Posterior vena cava (tissue), 2 donors: Measurements from ENCODE around the gene ATRNL1. TPM values are rescaled to one million over a fixed set of nuclear protein-coding genes. Genes with fewer than 3 reads are reported as not detected.
"Not testable (repeated sequence)": the region's sequence is repeated elsewhere in the genome, so short reads cannot be mapped to it uniquely, and the experiment has no call there.

Experiments used
- DNase-seq: peaks from one replicate; pipeline ENCODE4 v3.0.0-alpha.2; 2020; ENCODE audit warnings: low spot score
- intact Hi-C, 2 donors: fragments of 100-400 bp; cut with DNase I; formaldehyde crosslinking; loops; one replicate each; pipeline versions ENCODE4 v1.14.1 to v1.14.2; 2022 to 2023
- total RNA-seq, 2 donors: library from RNA; stranded (reverse); fragmentation: NEBNext Ultra II Directional; extraction: Animal tissue kit (Norgen Biotek cat#: 25700); gene quantifications; one replicate each; pipeline ENCODE4 v1.2.1, GENCODE V29; 2021
- donor health status: DM: yes; HTN: yes; CAD: no.
- donor health status: DM: yes; HTN: yes; CAD: no.

The ATRNL1 gene
- total RNA-seq, 2 donors from 2014 or later = 0.32 to 1.4 TPM

DNA sequence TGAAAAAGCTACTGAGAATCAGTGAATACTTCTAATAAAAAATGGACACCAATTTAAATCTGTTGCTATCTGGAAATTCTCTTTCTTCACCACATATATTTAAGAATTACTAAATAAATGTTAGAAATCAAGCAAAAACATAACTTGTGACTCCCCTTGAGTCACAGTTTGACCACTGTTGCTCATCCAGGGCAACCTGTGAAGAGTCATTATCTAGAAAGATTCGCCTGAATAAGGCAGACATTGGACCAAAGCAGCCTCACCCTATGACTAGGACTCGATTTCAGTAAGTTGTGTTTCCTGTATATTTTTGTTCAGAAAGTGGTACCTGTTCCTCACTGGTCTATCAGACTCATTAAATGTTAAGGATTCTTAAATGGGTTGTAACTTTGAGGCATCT, 572.4 kb downstream of the ATRNL1 start:
- intact Hi-C loops = no loop called here

DNA sequence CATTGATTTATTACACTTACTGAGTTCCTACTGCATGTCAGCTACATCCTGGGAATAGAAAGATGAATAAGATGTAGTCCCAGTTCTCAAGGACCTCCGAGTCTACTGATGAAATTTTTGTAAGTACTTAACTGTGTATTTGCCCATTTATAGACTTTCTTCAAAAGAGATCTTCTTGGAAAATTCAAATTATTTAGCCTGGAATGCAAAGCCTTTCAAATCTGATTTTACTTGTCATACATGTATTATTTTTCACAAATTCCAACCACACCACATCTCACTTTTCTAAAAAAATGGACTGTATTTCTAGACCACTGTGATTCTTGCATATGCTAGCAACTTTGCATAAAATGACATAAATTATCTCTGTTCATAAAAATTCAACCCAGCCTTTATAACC, 581.3 kb downstream of the ATRNL1 start:
- intact Hi-C loops = no loop called here

More for the DNA sequence above, 572.4 kb downstream of the ATRNL1 start:
- no peak for DNase-seq

DNA sequence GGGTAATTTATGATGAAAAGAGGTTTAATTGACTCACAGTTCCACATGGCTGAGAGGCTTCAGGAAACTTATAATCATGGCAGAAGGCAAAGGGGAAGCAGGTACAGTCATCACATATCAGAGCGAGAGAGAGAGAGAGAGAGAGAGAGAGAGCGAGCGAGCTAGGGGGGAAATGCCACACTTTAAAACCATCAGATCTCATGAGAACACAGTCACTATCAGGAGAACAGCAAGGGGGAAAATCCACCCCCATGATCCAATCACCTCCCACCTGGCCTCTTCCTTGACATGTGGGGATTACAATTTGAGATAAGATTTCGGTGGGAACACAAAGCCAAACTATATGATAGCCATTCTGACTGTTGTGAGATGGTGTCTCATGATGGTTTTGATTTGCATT, 603.6 kb downstream of the ATRNL1 start:
- intact Hi-C loops = no loop called here
- DNase-seq = no peak

More for the DNA sequence above, 581.3 kb downstream of the ATRNL1 start:
- no peak for DNase-seq

DNA sequence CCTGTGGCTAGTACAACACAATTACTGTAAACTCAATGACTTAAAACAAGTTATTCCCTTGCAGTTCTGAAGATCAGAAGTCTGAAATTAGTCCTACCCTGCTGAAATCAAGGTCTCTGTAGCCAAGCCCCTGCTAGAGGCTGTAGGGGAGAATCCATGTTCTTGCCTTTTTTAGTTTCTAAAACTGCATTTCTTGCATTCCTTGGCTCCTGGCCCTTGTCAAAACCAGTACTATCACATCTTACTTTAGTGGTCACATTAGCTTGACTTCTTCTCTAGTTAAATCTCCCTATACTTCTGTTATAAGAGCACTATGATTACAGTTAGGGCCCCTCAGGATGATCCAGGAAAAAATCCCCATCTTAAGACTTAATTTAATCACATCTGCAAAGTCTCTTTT, 612.9 kb downstream of the ATRNL1 start:
- no peak for DNase-seq
- intact Hi-C loops = no loop called here

DNA sequence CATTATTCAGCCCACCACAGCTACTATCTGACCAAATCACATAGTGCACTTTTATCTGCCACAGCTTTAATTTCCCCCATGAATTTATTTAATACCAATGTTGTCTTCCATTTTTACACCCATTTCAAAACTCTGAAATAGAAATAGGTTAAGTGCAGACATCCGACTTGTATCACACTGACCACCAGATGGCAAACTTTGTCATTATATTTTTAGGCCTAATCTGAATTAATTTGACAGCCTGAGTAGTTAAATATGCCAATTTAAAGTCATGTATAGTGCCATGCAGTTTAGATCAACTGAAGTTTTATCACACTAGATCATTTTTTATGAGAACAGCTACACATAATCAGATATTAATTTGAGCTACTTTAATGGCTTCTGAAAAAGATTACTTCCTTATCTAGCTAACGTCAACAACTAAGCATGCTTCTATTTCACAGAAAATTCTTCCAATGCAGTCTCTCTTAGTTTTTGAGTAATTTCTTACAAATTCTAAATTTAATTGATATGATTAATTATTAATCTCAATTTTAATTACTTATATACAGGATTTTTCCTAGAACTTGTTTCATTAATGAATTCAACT, 613.4 kb downstream of the ATRNL1 start:
- intact Hi-C loops = no loop called here
- DNase-seq = no peak

DNA sequence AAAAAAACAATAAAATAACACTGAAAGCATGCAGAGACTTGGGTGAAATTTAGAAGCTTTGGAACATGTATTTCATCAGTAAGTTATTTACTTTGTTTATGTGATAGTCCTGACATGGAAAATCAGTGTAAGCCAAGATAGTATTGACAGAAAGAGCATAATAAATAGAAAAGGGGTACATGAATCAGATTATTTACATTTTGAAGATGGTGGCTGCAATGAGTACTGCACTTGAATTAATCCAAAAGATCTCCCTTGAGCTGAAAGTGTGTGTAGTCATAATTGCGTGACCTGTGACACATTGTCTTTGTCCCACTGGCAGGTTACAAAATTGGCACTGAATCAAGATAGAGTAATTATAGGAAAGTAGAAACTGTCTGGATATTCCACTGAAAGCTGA, 617.0 kb downstream of the ATRNL1 start:
- no peak for DNase-seq
- intact Hi-C loops = loop anchor here in 1 of 2 donors (10.0 kb wide), 1 partner anchor 575 kb away; no protein-coding TSS in a partner anchor

DNA sequence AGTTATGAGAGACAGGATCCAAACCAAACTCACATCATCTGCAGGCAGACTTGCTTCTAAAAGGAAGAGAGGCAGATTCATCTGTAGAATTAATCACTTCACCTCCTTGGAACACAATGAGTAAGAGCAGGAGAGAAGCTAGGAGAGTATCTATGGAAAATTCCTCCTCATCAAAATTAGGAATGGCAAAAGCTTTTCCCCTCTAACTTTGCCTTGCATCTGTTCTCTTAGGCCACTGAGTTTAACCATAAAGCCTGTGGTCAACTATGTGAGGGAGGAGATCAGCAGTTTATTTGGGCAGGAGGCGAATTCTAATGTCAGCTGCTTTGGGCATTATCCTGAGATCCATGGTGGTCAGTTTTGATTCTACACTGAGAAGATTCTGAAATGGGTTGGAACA, 618.1 kb downstream of the ATRNL1 start:
- intact Hi-C loops = loop anchor here in 1 of 2 donors (10.0 kb wide), 1 partner anchor 573 kb away; no protein-coding TSS in a partner anchor
- no peak for DNase-seq

DNA sequence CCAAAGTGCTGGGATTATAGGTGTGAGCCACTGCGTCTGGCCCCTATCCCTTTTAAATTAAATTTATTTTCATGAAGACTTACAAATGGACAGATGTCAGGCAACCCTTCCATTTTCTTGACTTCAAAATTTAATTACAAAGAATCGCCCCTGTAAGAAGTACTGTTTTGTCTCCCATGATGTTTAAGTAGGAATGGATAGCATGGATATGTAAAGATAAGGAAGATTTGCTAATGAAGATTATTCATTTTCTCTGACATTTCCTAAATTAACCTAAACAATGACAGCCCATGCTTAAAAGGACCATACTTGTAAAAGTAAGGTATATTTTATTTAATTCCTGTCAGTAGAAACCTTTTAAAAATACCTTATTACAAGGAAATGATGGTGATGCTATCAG, 627.0 kb downstream of the ATRNL1 start:
- no peak for DNase-seq
- intact Hi-C loops = no loop called here

DNA sequence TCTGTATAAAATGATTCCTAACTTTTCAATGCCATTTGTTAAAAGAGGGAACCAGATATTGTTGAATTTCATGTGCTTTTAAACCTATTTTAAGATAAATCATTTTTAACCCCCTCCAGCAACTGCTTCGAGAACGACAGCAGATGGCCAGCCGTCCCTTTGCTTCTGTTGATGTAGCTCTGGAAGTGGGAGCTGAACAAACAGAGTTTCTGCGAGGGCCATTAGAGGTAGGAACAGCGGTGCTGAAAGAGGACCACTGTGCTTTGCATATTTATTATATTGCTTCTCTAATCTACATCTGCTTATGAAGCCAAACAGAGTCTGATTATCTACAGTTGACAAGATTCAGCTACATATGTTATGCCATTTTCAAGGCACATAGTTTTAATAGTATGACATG, 634.0 kb downstream of the ATRNL1 start:
- intact Hi-C loops = no loop called here
- DNase-seq = no peak

DNA sequence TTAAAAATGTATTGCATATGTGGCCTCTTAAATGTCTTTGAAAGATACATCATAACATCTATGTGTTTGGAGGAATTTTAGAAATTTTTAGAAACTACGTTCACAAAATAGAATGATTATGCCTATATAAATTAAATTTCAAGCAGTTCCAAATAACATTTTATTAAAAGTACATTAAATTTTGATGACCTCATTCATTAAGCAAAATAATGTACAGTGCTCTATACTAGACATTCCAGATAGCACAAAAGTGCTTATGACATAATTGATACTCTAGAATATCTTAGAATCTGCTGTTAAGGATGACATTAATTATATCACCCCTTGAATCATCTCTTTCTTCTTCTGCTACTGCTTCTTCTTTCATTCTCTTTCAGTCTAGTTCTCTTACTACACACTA, 650.9 kb downstream of the ATRNL1 start:
- intact Hi-C loops = no loop called here
- DNase-seq = no peak

DNA sequence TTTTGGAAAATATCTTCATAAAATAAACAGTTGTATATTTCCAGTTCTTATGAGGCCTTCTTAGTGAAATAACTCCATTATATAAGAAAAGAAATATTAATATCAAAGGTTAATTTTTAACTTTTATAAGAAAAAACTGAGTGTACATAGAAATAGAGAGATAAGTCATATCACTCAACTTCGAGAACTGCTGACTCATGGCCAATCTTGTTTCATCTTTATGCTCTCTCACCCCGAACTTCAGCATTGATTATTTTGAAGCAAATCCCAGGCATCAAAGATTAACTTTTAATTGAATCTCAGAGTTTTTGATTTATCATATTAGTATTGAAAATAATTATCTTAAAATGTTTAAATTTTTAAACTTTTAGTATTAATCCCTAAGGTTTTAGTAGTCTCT, 652.8 kb downstream of the ATRNL1 start:
- no peak for DNase-seq
- intact Hi-C loops = no loop called here

DNA sequence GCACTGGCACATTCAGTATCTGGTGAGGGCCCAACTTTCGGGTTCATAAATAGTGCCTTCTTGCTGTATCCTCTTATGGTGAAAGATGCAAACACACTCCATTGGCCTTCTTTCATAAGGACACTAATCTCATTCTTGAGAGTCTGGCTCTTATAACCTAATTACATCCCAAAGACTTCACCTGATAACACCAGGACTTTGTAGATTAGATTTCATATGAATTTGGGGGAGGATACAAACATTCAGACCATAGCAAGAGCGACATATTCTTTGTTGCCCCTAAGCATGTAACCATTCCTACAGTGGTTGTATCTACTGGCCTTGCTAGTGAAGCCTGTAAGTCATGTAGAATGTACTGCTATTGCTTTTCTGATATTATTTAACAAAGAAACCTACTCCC, 654.6 kb downstream of the ATRNL1 start:
- no peak for DNase-seq
- intact Hi-C loops = no loop called here

DNA sequence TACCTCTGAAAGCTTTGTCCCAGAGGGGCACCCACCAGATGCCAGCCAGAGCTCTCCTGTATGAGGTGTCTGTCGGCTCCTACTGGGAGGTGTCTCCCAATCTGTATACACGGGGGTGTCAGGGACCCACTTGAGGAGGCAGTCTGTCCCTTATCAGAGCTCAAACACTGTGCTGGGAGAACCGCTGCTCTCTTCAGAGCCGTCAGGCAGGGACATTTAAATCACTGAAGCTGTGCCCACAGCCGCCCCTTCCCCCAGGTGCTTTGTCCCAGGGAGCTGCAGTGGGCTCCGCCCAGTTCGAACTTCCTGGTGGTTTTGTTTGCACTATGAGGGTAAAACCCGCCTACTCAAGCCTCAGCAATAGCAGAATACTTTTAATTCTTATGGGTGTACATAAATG, 665.3 kb downstream of the ATRNL1 start:
- intact Hi-C loops, DNase-seq: not testable (repeated sequence)

DNA sequence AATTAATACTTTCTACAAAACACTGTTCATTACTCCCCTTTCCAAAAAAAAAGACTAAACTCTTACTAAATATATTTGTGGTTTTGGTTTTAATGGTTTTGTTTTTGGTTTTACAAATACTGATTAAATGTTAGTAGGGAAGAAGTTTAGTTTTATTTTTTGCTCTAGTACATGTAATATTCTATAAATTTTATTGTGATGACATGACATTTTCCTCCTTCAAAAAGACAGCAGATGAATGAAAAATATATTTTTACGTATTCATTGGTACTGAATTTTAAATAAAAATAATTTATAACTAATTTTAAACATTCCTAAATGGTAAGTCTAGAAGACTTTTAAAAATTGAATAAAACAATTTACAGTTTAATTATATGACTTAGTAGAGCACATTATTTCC, 667.0 kb downstream of the ATRNL1 start:
- intact Hi-C loops = no loop called here
- DNase-seq = no peak

DNA sequence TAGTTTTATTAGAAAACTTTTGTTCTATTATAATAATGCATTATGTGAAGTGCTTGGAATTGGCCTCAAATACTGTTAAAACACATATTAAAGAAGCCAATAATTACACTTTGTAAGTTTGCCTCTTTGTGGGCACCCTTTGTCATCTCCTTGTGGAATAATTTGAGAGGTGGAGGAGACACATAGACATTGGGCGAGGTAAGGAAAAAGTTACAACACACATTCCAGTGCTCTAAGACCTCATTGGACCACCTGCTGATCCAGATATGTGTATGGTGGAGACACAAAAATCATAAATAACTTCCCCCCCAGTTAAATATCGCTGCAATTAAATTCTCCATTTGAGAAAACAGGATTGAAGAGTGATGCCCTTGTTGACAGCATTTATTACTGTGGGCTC, 668.0 kb downstream of the ATRNL1 start:
- no peak for DNase-seq
- intact Hi-C loops = no loop called here

DNA sequence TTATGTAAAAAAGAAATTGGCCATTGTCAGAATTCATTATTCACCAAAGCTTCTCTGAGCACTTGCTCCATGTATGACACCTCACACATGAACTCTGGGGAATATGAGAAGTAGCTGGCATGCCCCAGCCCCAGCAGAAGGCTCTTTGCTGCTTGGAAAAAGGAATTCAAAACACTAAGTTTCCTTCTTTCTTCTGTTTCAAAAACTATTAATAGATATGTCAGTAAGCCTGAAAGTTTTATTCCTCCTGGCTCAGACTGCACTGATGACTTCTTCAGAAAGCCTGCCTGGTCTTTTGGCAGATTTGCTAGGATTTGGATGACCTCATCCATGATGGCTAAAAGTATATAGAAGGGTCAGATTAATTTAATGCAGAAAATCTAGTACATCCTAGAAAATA, 668.9 kb downstream of the ATRNL1 start:
- intact Hi-C loops = no loop called here
- DNase-seq = no peak

DNA sequence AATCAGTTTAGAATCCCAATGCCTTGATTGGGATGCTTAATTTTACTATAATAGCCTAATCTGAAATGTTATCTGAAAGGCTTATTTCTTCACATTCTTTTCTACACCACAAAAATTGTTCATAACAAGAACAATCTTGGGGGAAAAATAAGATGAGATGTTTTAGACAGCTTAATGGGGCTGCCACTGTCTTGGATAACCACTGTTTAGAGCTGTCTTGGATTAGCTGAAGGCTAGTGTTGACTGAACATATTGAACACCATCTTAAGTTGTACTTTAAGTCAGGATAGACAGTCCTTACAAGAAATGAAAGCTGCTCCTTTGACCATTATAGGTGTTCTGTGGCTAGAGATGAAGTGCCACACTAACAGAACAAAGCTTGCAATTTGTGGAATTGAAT, 678.6 kb downstream of the ATRNL1 start:
- intact Hi-C loops = no loop called here
- no peak for DNase-seq

DNA sequence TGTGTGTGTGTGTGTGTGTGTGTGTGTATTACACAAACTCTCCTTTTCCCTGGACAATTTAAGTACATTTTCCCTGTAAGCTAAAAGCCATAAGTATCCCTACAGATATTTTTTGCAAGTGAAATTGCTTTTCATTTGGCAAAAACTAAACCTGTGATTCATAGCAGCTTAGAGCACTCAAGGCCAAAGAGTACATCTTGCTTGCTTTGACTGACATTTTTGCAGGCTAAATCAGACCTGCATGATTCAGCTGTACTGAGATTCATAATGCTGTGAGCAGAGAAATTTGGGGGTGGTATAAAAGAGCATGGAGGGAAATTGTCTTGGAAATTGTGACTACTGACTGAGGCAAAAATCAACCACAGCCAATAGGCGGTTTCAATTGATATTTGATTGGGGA, 679.4 kb downstream of the ATRNL1 start:
- no peak for DNase-seq
- intact Hi-C loops = no loop called here

DNA sequence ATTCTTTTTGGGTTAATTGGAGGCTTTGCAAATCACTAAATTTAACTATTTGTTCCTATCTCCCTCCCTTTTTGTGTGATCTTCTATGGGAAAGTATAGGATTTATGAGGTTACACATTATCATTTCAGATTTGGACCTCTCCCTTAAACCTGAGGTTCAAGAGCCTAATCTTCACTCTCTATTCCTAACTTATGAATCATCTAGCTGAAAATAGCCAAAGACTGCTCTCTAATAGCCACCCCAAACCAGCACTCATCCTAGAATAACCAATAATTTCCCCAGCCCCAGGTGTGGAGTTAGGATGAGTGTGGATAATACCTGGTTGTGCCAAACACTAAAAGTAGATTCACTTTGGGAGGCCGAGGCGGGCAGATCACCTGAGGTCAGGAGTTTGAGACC, 680.7 kb downstream of the ATRNL1 start:
- intact Hi-C loops = no loop called here

DNA sequence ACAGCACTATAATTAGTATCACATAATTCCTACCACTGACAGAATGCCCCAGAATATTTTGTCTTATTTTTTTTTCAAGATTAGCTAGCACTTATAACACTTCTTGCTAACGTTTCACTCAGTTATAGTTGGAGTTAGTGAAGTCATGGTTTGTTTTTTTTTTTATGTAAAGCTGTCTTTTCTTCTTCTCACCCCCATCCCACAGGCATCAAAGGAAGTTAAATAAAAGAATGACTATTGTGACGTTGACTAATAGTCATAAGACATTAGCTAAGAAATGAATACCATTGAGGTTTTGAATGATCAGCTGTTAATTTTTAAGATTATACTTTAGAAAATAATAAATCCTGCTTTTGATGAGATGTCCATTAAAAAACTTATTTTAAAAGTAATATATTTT, 681.6 kb downstream of the ATRNL1 start:
- intact Hi-C loops = no loop called here
- no peak for DNase-seq

More for the DNA sequence above, 680.7 kb downstream of the ATRNL1 start:
- DNase-seq = no peak

DNA sequence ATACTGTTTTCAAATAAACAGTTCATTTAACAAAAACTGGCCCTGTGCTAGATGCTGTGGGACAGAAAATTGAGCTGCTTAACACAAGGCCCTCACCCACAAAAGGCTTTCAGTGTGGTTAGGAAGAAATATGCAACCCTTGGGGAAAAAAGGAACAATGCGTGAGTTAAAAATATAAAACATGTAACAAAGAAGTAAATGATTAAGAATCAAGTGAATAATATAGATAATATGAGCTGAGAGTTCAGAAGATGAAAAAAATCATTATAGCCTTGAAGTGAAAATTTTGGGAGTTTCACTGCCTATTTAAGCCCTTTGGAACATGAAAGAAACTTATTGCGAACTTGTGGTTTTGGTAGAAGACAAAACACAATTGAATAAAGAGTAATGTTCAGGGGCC, 684.5 kb downstream of the ATRNL1 start:
- DNase-seq = no peak
- intact Hi-C loops = no loop called here

DNA sequence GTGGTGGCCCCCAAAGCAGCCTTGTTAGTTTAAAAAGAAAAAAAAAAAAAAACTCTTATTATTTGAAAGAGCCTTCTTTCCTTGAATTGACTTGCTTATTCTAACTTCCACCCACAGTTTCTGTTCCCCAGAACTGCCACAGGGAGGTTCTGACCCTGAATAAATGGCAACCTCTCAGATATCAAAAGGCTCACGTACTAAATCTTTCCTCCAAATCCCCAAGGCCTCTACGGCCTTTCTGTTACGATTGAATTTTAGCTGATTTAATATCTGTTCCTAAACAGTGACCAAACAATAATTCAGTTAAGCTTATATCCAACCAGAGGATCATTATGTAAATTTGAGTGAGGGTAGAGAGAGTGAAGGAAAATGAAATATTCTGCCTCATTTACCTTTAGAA, 697.1 kb downstream of the ATRNL1 start:
- DNase-seq = no peak
- intact Hi-C loops = no loop called here
